ENCODE data around the gene MRPS34. TPM values are rescaled to one million over a fixed set of nuclear protein-coding genes. Genes with fewer than 3 reads are reported as not detected.

MRPS34 gene
- total RNA-seq, 1 donor from 2014 or later, result 141 TPM

GRCh38 chr16:1815461-1815860 lies 42.5 kb upstream of the MRPS34 start:
- H3K27me3 Mint-ChIP-seq (ENCODE audit: low read depth), result no peaks in the 10 kb centered on the region
- no peaks in the 10 kb centered on the region for H3K9me3 Mint-ChIP-seq
- H3K4me1 Mint-ChIP-seq, result no peaks in the 10 kb centered on the region
- DNase-seq (ENCODE audit: low read depth, low spot score), result no peak
- no peak for TF ChIP-seq CTCF (conservative IDR thresholded peaks at IDR 0.05)
- no peak overlapping the region for H3K27ac Mint-ChIP-seq (ENCODE audit: unreplicated experiment)
- H3K36me3 Mint-ChIP-seq (ENCODE audit: low read depth), result no peaks in the 10 kb centered on the region
- H3K4me3 Mint-ChIP-seq, result no peak overlapping the region

GRCh38 chr16:1812732-1813163 lies 39.8 kb upstream of the MRPS34 start:
- Mint-ChIP-seq H3K27ac (ENCODE audit: unreplicated experiment) (no peak overlapping the region), H3K4me1 (no peaks in the 10 kb centered on the region), H3K27me3 (ENCODE audit: low read depth) (no peaks in the 10 kb centered on the region), H3K9me3 (no peaks in the 10 kb centered on the region), H3K36me3 (ENCODE audit: low read depth) (peaks cover under 1% of the 10 kb centered on the region), H3K4me3 (no peak overlapping the region)
- DNase-seq (ENCODE audit: low read depth, low spot score), result peak; percentile 32
- peak; percentile 51 for TF ChIP-seq CTCF (conservative IDR thresholded peaks at IDR 0.05)

- no peaks in the 10 kb centered on the region for H3K4me1 Mint-ChIP-seq
- no peaks in the 10 kb centered on the region for H3K27me3 Mint-ChIP-seq (ENCODE audit: low read depth)
- H3K4me3 Mint-ChIP-seq, result no peak overlapping the region
- H3K27ac Mint-ChIP-seq (ENCODE audit: unreplicated experiment), result no peak overlapping the region
- H3K9me3 Mint-ChIP-seq, result no peaks in the 10 kb centered on the region
- TF ChIP-seq CTCF (conservative IDR thresholded peaks at IDR 0.05), result no peak
- DNase-seq (ENCODE audit: low read depth, low spot score), result no peak
- H3K36me3 Mint-ChIP-seq (ENCODE audit: low read depth), result peaks cover 9% of the 10 kb centered on the region
Measured at GRCh38 chr16:1810536-1810935, 37.6 kb upstream of the MRPS34 start.

GRCh38 chr16:1810106-1810505 lies 37.2 kb upstream of the MRPS34 start:
- Mint-ChIP-seq H3K27me3 (ENCODE audit: low read depth) (no peaks in the 10 kb centered on the region), H3K27ac (ENCODE audit: unreplicated experiment) (no peak overlapping the region), H3K4me1 (no peaks in the 10 kb centered on the region), H3K36me3 (ENCODE audit: low read depth) (peaks cover 11% of the 10 kb centered on the region), H3K9me3 (no peaks in the 10 kb centered on the region), H3K4me3 (no peak overlapping the region)
- no peak for TF ChIP-seq CTCF (conservative IDR thresholded peaks at IDR 0.05)
- no peak for DNase-seq (ENCODE audit: low read depth, low spot score)

GRCh38 chr16:1809281-1809801 lies 36.4 kb upstream of the MRPS34 start:
- no peak for TF ChIP-seq CTCF (conservative IDR thresholded peaks at IDR 0.05)
- no peaks in the 10 kb centered on the region for H3K27me3 Mint-ChIP-seq (ENCODE audit: low read depth)
- no peak overlapping the region for H3K4me3 Mint-ChIP-seq
- H3K4me1 Mint-ChIP-seq, result no peaks in the 10 kb centered on the region
- H3K36me3 Mint-ChIP-seq (ENCODE audit: low read depth), result peaks cover 11% of the 10 kb centered on the region
- no peaks in the 10 kb centered on the region for H3K9me3 Mint-ChIP-seq
- DNase-seq (ENCODE audit: low read depth, low spot score), result no peak
- H3K27ac Mint-ChIP-seq (ENCODE audit: unreplicated experiment), result no peak overlapping the region

All from neural crest cell (in vitro differentiated cells).